ENCODE data around the gene PDGFA. TPM values are rescaled to one million over a fixed set of nuclear protein-coding genes. Genes with fewer than 3 reads are reported as not detected.

Gene PDGFA
- total and polyA plus RNA-seq, 2 donors from 2014 or later = 14.1 to 53.0 TPM

- FAIRE-seq = no peak
- Histone ChIP-seq H3K4me3 (ENCODE audit: low read length in 3 of 3) (no peak overlapping the region), H3K36me3 (ENCODE audit: control insufficient read depth in 2 of 3, insufficient read depth in 3 of 3, low read length in 3 of 3) (peaks cover 5 to 23% (median 14%) of the 10 kb centered on the region in 3 donors), H3K27me3 (ENCODE audit: control insufficient read depth, insufficient read depth, low read length) (no peaks in the 10 kb centered on the region), H3K4me1 (ENCODE audit: control insufficient read depth in 2 of 3, insufficient read depth in 2 of 3, low read depth in 1 of 3, low read length in 3 of 3) (peaks cover 0 to 17% (median 9%) of the 10 kb centered on the region in 3 donors), H3K9ac (ENCODE audit: low read length in 3 of 3) (no peak overlapping the region), H3K27ac (ENCODE audit: low read depth in 2 of 2, low read length in 2 of 2) (no peak overlapping the region), H3K9me3 (ENCODE audit: control insufficient read depth in 2 of 3, insufficient read depth in 1 of 3, low read length in 3 of 3) (peaks cover 0 to 3% (median 0%) of the 10 kb centered on the region in 3 donors)
- peak in 1 of 5 donors; percentile 26 for DNase-seq
- intact Hi-C loops (cut with DNase I) = no loop called here
- TF ChIP-seq CTCF (IDR thresholded peaks at IDR 0.05; ENCODE audit: borderline replicate concordance, extremely low read depth, insufficient read depth) = no peak
Observed at GRCh38 chr7:501526-501925, 18.1 kb downstream of the PDGFA start.

GRCh38 chr7:500521-501420, 18.9 kb downstream of the PDGFA start:
- intact Hi-C loops (cut with DNase I) = no loop called here
- Histone ChIP-seq H3K4me1 (ENCODE audit: control insufficient read depth in 2 of 3, insufficient read depth in 2 of 3, low read depth in 1 of 3, low read length in 3 of 3) (peaks cover 0 to 17% (median 9%) of the 10 kb centered on the region in 3 donors), H3K4me3 (ENCODE audit: low read length in 3 of 3) (no peak overlapping the region), H3K36me3 (ENCODE audit: control insufficient read depth in 2 of 3, insufficient read depth in 3 of 3, low read length in 3 of 3) (peaks cover 5 to 23% (median 14%) of the 10 kb centered on the region in 3 donors), H3K27me3 (ENCODE audit: control insufficient read depth, insufficient read depth, low read length) (no peaks in the 10 kb centered on the region), H3K27ac (ENCODE audit: low read depth in 2 of 2, low read length in 2 of 2) (no peak overlapping the region), H3K9me3 (ENCODE audit: control insufficient read depth in 2 of 3, insufficient read depth in 1 of 3, low read length in 3 of 3) (peaks cover 0 to 3% (median 0%) of the 10 kb centered on the region in 3 donors), H3K9ac (ENCODE audit: low read length in 3 of 3) (no peak overlapping the region)
- DNase-seq = peak in 1 of 5 donors; percentile 64
- TF ChIP-seq CTCF (IDR thresholded peaks at IDR 0.05; ENCODE audit: borderline replicate concordance, extremely low read depth, insufficient read depth) = no peak
- FAIRE-seq = no peak

GRCh38 chr7:499853-500485, 19.7 kb downstream of the PDGFA start:
- no peak overlapping the region for H3K4me3 ChIP-seq (ENCODE audit: low read length in 3 of 3)
- no peaks in the 10 kb centered on the region for H3K27me3 ChIP-seq (ENCODE audit: control insufficient read depth, insufficient read depth, low read length)
- H3K9ac ChIP-seq (ENCODE audit: low read length in 3 of 3) = no peak overlapping the region
- DNase-seq (peak in 1 of 5 donors; percentile 51), FAIRE-seq (no peak)
- peaks cover 0 to 17% (median 9%) of the 10 kb centered on the region in 3 donors for H3K4me1 ChIP-seq (ENCODE audit: control insufficient read depth in 2 of 3, insufficient read depth in 2 of 3, low read depth in 1 of 3, low read length in 3 of 3)
- H3K27ac ChIP-seq (ENCODE audit: low read depth in 2 of 2, low read length in 2 of 2) = no peak overlapping the region
- peaks cover 5 to 23% (median 14%) of the 10 kb centered on the region in 3 donors for H3K36me3 ChIP-seq (ENCODE audit: control insufficient read depth in 2 of 3, insufficient read depth in 3 of 3, low read length in 3 of 3)
- TF ChIP-seq CTCF (IDR thresholded peaks at IDR 0.05; ENCODE audit: borderline replicate concordance, extremely low read depth, insufficient read depth) = no peak
- intact Hi-C loops (cut with DNase I) = no loop called here
- H3K9me3 ChIP-seq (ENCODE audit: control insufficient read depth in 2 of 3, insufficient read depth in 1 of 3, low read length in 3 of 3) = peaks cover 0 to 3% (median 0%) of the 10 kb centered on the region in 3 donors
